Stimulated activated CD4-positive, alpha-beta T cell treated with anti-CD3 and anti-CD28 coated beads, Interleukin-15, amount 100 ng/mL, for 24 hours (primary cell): ENCODE results near the gene ZNF70.
"Not testable (repeated sequence)": the region's sequence is repeated elsewhere in the genome, so short reads cannot be mapped to it uniquely, and the experiment has no call there.

Experiments used
- DNase-seq: peaks from one replicate; pipeline ENCODE4 v3.0.0-alpha.2; 2020

Gene ZNF70

DNA sequence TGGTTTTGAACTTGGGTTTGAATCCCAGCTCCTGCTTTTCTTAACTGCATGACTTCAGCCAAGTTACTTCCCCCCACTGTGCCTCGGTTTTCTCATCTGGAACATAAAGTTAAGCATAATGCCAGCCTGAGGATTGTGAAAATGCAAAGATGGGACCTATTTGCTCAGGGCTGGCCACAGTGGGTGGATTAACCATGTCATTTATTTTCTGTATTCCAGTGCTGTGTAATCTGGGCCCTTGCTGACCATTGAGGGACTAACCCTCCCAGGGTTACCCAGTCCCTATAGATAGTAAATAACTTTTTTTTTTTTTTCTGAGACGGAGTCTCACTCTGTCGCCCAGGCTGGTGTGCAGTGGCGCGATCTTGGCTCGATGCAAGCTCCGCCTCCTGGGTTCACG, 4.8 kb upstream of the ZNF70 start:
- no peak for DNase-seq

DNA sequence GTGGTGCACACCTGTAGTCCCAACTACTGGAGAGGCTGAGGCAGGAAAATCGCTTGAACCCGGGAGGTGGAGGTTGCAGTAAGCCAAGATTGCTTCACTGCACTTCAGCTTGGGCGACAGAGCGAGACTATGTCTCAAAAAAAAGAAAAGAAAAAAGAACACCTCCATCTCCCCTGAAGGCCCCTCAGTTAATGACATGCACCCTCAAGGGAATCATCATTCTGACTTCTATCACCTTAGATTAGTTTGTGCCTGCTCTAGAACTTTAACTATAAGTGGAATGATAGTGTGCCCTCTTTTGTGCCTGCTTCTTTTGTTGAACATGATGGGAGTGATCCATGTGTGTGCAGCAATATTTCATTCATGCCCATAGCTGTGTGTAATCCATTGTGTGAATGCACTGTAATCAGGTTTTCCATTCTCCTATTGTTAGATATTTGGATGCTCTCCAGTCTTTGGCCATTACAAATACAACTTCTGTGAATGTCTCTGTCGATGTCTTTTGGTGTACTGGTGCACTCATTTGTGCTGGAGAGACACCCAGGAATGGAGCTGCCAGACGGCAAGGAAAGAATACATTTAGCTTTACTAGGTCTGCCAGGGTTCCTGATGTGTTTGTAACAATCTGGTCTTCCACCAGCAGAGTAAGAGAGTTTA, 4.2 kb upstream of the ZNF70 start:
- no peak for DNase-seq

DNA sequence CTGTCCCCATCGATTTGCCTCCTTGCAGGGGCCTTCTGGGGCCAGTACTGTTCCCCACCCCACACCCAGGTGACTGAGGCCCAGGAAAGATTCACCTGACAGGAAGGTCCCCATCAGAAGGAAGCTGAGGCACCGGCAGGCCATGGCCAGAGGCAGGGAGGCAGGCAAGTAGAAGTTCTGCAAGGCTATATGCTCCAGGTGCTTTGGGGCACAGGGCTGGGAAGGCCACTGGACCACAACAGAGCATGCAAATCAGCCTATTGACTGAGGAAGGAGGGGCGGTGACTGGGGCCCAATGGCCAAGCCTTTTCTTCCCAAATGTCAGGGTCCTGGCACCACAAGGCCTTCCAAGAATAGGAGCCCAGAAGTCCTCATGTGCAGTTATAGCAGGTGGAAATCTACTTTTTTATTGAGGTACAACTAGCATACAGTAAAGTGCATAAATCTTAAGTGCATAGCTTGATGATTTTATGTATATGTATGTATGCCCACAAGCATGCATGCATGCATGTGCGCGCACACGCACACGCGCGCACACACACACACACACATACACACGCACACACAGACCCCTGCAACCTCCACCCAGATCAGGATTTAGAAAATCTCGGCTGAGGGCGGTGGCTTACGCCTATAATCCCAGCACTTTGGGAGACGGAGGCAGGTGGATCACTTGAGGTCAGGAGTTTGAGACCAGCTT, 3.5 kb upstream of the ZNF70 start, which contains the start of gene VPREB3:
Gene VPREB3, minus strand, starts transcription at position 206 of the 700 bp plus-strand sequence. Its CDS starts 62 bp downstream, at position 144.
- no peak for DNase-seq

DNA sequence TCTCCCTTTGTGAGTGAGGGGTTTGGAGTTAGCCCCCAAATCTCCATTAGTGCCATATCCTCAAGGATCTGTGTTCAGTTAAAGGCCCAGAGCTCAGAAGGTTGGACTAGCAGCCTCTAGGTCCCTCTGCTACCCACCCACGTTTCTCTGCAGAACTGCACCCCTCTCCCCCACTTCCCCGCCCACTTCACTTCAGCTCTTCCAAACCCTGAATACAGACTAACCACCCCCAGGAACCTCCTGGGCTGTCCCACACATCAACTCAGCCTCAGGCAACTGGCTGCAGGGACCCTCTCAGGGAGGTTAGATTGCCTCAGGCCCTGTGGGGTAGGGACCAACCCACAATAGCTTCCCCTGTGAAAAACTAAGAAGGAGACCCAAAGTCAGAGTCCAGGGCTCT, 2.5 kb upstream of the ZNF70 start:
- no peak for DNase-seq

DNA sequence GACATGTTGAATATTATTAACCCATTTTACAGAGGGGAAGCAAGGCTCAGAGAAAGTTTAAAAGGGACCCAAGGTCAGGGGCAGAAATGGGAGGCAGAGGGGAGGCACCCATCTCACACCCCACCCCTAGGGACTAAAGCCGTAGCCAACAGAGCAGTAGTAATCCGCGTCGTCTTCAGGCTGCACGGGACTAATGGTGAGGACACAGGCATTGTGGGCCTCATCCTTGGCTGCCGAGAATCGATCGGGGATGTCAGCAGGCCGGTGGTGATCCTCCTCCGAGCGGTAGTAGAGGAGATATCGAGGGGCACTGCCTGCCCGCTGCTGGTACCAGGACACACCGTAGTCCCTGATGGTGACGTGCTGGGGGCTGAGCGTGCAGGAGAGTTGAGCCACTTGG, 1.8 kb upstream of the ZNF70 start:
- DNase-seq: no peak

DNA sequence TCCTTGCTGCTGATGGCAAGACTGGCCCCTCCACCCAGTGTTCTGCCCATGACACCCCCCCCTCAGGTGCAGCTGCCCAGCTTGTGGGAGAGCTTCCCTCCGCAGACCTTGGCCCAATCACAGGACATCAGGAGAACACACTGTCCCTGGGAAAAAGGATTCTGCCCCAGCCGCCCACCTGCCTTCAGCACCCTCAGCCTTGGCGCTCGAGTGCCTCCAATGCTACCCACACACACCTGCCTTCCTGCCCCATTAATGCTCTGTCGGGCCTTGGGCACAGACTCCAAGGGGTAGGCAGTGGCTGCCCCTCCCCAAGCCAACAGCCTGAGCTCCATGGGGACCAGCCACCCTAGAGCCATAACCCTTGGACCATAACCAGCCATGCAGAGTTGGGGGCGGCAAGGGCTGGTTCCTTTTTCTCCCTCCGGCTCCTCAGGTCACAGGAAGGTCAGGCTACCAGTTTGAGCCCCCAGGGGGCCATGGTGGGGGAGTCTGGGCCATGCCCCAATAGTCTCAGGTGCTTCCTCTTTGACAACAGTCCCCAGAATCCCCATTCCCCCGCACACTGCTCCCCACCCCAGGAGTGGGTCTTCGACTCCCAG, 1.3 kb upstream of the ZNF70 start:
- DNase-seq: no peak

DNA sequence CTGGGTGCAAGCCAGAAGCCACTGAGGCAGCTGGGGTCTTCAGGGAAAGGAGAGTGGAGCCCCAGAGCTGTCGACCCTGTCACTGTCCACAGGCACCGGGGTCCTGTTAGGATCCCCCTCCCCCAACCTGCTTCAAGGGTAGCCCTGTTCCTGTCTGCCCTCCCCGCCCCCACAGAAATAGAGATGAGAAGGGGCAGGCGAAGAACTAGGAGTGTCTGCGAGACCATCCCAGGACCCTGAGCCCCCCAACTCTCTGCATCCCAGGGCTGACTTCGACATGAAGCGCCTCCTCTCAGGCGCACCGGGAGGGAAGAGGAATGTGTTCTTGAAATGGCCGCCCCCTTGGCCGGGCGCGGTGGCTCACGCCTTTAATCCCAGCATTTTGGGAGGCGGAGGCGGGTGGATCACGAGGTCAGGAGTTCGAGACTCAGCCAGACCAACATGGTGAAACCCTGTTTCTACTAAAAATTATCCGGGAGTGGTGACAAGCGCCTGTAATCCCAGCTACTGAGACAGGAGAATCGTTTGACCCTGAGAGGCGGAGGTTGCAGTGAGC, 607 bp upstream of the ZNF70 start:
- DNase-seq: no peak

DNA sequence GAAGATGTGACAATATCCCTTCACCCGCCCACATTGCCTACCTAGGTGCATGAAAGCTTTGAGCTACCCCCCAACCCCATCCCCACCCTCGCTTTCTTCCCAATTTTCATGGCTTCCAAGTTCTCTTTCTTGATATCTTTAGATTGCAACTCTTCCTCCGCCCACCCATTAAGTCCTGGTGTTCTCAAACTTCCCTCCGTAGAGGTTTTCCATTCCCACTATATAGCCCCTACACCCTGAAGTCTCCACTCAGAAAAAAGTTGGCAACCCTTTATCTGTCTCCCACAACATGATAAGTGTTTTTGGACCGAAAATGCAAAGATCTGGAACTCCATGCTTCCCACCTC, 572 bp downstream of the ZNF70 start:
- DNase-seq: no peak

DNA sequence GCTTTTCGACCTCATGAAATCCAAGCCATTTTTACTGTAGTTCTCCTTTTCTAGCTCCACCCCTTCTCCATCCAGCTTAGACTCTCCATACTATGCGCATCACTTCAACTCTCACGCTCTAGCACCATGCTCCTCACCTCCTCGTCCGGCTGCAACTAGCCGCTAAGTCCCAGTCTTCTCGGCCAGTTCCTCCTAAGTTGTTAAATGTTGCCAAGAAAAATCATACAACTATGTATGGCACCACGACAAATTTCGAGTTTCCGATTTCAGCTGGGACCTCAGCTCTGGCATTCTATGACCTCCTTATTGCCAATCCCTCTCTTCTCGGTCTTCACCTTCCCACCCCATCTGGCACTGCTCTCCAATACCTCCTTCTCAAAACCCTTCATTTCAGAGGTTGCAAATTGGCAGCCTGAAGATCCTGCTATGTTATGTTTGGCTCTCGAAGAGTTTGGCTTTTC, 1.0 kb downstream of the ZNF70 start:
- no peak for DNase-seq

DNA sequence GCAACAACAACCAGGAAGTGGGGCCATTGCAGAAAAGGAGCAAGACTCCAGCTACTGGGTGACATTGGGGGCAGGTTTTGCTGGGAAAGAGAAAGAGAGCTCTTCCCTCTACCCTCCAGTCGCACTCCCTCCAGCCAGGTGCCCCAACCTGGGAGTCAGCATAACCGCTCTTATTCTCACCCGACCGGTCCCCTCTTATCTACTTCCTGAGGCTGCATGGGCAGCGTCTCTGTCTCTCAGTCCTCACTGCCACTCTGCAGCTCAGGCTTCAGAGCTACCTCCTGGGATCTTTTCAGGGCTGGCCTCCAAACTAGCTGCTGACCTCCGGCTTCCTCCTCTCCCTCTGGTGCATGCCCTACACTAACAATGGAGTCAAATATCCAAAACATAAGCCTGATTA, 5.1 kb downstream of the ZNF70 start:
- no peak for DNase-seq

DNA sequence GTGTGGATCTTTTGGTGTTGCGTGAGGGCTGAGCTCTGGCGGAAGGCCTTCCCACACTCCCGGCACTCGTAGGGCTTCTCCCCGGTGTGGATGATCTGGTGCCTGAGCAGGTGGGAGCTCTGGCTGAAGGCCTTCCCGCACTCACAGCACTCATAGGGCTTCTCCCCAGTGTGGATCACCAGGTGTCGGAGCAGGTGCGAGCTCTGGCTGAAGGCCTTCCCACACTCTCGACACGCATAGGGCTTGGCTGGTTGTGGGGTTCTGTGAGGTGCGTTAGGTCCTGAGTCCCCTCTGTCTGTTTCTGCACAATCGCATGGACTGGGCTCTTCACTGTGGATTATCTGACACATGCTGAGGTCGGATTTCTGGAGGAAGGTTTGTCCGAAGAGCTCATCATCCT, 6.4 kb downstream of the ZNF70 start:
- DNase-seq: no peak

DNA sequence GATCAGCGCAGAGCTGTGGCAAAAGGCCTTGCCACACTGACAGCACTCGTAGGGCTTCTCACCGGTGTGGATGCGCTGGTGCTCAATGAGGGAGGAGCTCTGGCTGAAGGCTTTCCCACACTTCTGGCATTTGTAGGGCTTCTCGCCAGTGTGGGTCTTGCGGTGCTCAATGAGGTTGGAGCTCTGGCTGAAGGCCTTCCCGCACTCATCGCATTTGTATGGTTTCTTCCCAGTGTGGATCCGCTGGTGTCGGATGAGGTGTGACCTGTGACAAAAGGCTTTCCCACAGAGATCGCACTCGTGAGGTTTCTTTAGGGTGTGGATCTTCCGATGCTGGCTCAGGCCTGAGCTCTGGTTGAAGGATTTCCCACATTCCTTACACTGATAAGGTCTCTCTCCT, 6.9 kb downstream of the ZNF70 start:
- DNase-seq: no peak

DNA sequence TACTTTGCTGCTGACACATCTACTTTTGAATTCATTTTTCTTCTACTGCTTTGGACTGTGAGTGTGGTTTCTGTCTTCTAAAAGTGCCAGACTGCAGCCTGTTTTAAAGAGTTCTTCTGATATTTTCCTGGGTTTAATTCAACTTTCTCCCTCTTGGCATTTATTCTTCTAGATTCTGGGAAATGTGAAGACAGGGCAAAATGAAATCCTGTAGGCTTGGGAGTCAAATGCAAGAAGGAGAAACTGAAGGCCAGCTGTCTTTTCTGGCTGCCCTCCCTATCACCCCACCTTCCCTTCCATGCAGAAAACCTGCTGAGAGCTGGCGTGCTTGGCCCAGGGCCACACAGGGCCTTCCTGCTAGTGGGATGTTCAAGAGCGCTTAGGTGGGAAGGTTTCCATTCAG, 7.6 kb downstream of the ZNF70 start:
- DNase-seq: no peak

DNA sequence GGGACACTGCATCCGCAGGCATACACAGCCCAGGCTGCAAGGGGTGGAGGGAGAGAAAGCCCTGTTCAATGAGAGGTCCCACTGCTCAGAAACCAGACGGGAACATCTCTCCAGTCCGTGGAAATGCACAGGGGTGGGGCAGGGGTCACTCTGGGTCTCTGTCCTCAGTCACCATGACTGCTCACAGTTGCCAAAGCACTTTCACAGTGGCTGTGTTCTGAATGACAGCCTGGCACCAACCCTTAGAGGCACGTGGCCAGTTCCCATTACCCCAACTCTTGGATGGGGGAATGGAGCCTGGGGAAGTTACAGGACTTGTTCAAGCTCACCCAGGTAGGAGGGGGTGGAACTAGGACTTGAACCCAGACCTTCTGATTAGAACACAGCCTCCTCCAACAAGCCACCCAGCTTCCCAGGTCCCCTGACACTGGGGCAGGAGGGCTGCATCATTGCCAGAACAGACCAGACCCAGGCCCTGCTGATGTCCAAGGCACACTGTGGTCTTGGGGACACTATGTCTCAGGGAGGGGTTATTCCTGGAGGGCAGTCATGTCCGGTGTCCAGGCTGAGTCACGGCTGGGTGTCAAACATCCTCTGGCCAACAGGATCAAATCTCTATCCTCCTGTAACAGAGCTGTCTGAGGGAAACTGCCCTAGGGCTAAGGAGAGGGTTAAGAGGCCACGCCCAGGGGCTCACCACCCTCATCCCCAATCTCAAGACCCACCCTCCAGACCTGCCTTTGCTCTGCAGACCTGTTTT, 8.2 kb downstream of the ZNF70 start:
- no peak for DNase-seq

DNA sequence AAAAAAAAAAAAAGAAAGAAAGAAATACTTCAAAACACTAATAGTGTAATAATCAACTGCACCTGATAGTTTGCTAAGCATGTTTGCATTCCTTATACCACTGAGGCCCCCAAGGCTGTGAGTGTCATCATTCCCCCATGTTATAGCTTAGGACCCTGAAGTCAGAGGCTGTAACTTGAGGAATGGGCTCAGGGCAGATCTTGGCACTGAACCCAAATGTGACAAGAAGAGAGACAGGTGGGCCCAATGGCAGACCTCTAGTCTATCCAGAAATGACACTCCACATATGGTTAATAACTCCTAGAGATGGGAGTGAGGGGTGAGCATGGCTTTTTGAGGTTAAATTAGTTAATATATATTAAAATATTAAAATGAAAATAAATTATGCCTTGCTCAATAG, 13.2 kb downstream of the ZNF70 start:
- no peak for DNase-seq

DNA sequence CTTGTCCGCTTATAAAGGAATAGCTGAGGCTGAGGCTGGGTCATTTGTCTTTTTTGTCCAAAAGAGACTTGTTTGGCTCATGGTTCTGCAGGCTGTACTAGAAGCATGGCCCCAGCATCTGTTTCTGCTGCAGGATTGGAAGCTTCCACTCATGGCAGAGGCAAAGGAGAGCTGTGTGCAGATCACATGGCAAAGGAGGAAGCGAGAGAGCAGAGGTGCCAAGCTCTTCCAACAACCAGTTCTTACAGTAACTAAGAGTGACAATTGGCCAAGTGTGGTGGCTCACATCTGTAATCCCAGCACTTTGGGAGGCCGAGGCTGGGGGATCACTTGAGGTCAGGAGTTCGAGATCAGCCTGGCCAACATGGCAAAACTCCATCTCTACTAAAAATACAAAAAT, 22.8 kb downstream of the ZNF70 start:
- not testable (repeated sequence) for DNase-seq

DNA sequence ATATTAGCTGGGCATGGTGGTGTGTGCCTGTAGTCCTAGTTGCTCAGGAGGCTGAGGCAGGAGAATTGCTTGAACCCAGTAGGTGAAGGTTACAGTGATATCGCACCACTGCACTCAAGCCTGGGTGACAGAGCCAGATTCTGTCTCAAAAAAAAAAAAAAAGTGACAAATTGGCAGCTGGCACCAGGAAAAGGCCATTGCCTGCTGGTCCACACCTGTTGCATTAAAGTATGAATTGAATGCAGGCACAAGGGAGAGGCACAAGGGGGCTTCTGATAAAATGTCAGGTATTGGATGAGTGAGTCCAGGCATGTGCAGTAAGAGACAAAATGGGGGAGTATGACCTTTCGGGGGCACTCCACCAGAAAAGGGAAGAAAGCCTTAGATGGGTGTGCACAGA, 28.2 kb downstream of the ZNF70 start:
- no peak for DNase-seq

DNA sequence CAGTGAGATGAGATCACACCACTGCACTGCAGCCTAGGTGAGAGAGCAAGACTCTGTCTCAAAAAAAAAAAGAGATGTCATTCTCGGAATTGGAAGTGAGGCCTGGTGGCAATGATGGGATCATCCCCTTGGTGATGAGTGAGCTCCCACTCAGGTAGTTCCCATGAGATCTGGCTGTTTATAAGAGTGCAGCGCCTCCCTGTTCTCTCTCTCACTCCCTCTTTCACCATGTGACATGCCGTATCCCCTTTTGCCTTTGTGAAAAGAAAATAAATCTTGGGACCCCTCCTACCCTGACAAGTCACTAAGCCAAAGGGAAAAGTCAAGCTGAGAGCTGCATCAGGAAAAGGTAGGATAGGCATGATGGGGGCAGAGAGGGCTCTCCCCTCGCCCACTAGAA, 28.8 kb downstream of the ZNF70 start:
- no peak for DNase-seq

DNA sequence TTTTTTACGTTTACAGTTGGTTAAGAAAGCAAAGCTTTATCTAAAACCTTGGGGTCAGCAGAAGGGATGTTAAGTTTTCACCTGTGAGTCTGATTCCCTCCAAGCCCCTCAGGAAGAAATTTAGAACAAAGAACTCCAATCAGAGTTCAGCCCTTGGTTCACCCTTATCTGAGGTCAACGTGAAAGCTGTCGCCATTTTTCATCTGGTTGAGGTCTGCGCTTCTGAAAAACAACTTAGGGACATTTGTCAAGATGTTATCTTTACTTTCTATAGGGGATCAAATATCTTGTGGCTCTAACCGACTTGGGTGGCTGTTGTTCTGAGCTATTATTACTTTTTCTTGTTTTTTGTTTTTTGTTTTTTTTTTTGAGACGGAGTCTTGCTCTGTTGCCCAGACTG, 30.1 kb downstream of the ZNF70 start:
- no peak for DNase-seq

DNA sequence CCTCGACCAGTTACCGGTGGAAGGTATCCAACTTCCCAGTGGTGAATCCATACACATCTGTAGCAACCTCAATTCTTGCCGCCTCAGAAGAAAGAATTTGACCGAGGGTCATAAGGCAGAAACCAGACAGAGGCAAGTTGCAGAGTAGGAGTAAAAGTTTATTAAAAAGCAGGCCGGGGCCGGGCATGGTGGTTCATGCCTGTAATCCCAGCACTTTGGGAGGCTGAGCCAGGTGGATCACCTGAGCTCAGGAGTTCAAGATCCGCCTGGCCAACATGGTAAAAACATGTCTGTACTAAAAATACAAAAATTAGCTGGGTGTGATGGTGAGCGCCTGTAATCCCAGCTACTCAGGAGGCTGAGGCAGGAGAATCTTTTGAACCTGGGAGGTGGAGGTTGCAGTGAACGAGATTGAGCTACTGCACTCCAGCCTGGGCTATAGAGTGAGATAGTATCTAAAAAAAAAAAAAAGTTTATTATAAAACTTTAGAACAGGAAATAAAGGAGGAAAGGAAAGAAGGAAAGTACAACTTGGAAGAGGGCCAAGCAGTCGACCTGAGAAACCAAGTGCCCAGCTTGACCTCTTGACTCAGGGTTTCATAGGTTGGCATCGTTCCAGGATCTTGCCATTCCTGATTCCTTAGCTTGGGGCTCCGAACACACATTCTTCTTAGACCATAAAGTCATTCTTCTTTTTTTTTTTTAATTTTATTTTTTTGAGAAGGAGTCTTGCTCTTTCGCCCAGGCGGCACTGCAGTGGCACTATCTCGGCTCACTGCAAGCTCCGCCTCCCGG, 32.3 kb downstream of the ZNF70 start:
- no peak for DNase-seq

DNA sequence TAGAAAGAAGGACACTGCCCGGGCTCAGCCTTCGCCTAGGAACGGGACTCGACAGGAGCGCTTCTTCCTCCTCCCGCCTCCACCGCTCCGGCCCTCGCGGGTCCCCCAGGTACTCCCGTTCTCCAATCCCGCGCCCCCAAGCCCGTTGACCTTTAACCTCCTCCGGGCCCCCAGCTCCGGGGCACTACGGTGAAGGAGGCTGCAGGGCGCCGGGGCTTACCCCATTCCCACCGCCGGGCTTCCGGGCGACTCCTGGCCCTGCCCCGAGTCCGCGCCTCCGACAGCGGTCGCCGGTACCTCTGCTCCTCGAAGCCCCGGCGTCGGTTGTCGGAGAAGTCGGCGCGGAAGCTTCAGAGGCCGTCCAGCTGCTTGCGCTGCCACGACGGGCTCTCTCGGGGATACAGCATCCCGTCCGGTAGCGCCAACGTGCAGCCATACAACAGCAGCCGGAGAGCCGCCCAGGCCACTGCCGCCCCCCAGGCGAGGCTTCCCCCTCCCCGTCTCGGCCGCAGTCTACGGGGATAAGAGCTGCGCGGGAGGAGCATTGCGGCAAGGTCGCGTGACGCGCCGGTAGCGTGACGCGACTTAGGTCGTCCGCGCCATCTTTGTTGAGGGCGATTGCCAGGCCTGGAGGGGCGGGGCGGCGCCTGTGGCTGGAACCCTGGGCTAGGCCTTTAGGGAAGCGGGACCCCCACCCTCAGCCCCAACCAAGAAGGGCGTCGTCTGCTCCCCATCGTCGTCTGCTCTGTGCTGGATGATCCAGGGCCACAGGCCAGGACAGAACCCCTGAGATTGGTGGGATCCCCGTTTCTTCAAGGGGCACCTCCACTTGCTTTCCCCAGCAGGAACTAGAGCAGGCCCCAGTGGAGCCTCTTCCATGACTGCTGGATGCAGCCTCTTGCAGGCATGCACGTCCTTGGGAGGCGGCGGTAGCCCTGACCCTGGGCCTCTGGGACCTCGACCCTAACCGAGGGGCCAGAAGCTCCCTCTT, 33.8 kb downstream of the ZNF70 start:
- peak; percentile 89 for DNase-seq
